ENCODE results near the gene TCL1B.
"Not testable (repeated sequence)": the region's sequence is repeated elsewhere in the genome, so short reads cannot be mapped to it uniquely, and the experiment has no call there.

The TCL1B gene

GRCh38 chr14:95703341-95703740 lies 17.1 kb downstream of the TCL1B start:
- DNase-seq (ENCODE audit: low spot score), result no peak

GRCh38 chr14:95703805-95704204 lies 17.6 kb downstream of the TCL1B start:
- no peak for DNase-seq (ENCODE audit: low spot score)

- DNase-seq (ENCODE audit: low spot score), result no peak
These were observed 19.3 kb downstream of the TCL1B start for GRCh38 chr14:95705518-95705917.

- DNase-seq (ENCODE audit: low spot score), result no peak
These were observed 21.1 kb downstream of the TCL1B start for GRCh38 chr14:95707327-95707726.

- DNase-seq (ENCODE audit: low spot score), result no peak
These were observed 23.9 kb downstream of the TCL1B start for GRCh38 chr14:95710106-95710505.

- DNase-seq (ENCODE audit: low spot score), result no peak
These were observed 25.4 kb downstream of the TCL1B start for GRCh38 chr14:95711476-95712176.

GRCh38 chr14:95712398-95712797 lies 26.2 kb downstream of the TCL1B start:
- no peak for DNase-seq (ENCODE audit: low spot score)

- no peak for DNase-seq (ENCODE audit: low spot score)
These were observed 27.6 kb downstream of the TCL1B start, which contains the start of gene TCL1A for GRCh38 chr14:95713596-95714371. TSS of gene TCL1A (minus strand) at chr14:95714125. CDS start at chr14:95714066, 59 bp downstream.

GRCh38 chr14:95722525-95723190 lies 36.4 kb downstream of the TCL1B start:
- DNase-seq (ENCODE audit: low spot score), result no peak

- DNase-seq (ENCODE audit: low spot score), result no peak
These were observed 39.6 kb downstream of the TCL1B start for GRCh38 chr14:95725685-95726336.

- DNase-seq (ENCODE audit: low spot score), result no peak
These were observed 41.0 kb downstream of the TCL1B start for GRCh38 chr14:95727056-95727700.

- not testable (repeated sequence) for DNase-seq (ENCODE audit: low spot score)
These were observed 43.3 kb downstream of the TCL1B start for GRCh38 chr14:95729402-95730028.

- DNase-seq (ENCODE audit: low spot score), result no peak
These were observed 43.9 kb downstream of the TCL1B start for GRCh38 chr14:95730126-95730525.

GRCh38 chr14:95733212-95733611 lies 47.0 kb downstream of the TCL1B start:
- no peak for DNase-seq (ENCODE audit: low spot score)

- DNase-seq (ENCODE audit: low spot score), result no peak
These were observed 53.1 kb downstream of the TCL1B start for GRCh38 chr14:95739356-95739755.

- peak; percentile 12 for DNase-seq (ENCODE audit: low spot score)
These were observed 54.8 kb downstream of the TCL1B start for GRCh38 chr14:95741038-95741490.

- DNase-seq (ENCODE audit: low spot score), result no peak
These were observed 55.6 kb downstream of the TCL1B start for GRCh38 chr14:95741781-95742180.

All from HuH-7.5 (cell line).